HG02798 (cell line): ENCODE results near the gene MIAT.
"Not testable (repeated sequence)": the region's sequence is repeated elsewhere in the genome, so short reads cannot be mapped to it uniquely, and the experiment has no call there.

Experiments
- ATAC-seq: cut with Tn5 transposase; IDR thresholded peaks from one replicate; pipeline ENCODE4 v1.9.1; 2021; ENCODE audit warnings: mild to moderate bottlenecking; ENCODE audit not compliant: unreplicated experiment, poor library complexity

MIAT gene

GRCh38 chr22:26656891-26657851, at the start of gene MIAT:
Gene MIAT, plus strand, starts transcription at chr22:26657588.
- ATAC-seq = peak; percentile 54

GRCh38 chr22:26608129-26608528, 49.3 kb upstream of the MIAT start:
- ATAC-seq = no peak

GRCh38 chr22:26609287-26609686, 48.1 kb upstream of the MIAT start:
- no peak for ATAC-seq

- peak; percentile 85 for ATAC-seq
Observed at GRCh38 chr22:26610072-26610958, 47.1 kb upstream of the MIAT start.

GRCh38 chr22:26610996-26611395, 46.4 kb upstream of the MIAT start:
- no peak for ATAC-seq

- no peak for ATAC-seq
Observed at GRCh38 chr22:26612652-26613051, 44.7 kb upstream of the MIAT start.

- not testable (repeated sequence) for ATAC-seq
Observed at GRCh38 chr22:26613753-26614152, 43.6 kb upstream of the MIAT start.

- no peak for ATAC-seq
Observed at GRCh38 chr22:26614322-26614721, 43.1 kb upstream of the MIAT start.

- ATAC-seq = peak; percentile 59
Observed at GRCh38 chr22:26615149-26615548, 42.2 kb upstream of the MIAT start.

GRCh38 chr22:26615830-26616435, 41.5 kb upstream of the MIAT start:
- no peak for ATAC-seq

GRCh38 chr22:26616650-26617049, 40.7 kb upstream of the MIAT start:
- no peak for ATAC-seq

GRCh38 chr22:26617271-26618199, 39.9 kb upstream of the MIAT start, which contains the start of gene CRYBB1:
Gene CRYBB1, minus strand, starts transcription at chr22:26618027. Its CDS starts 1,708 bp downstream, at chr22:26616319.
- no peak for ATAC-seq

GRCh38 chr22:26618455-26618854, 38.9 kb upstream of the MIAT start:
- no peak for ATAC-seq

- ATAC-seq = no peak
Observed at GRCh38 chr22:26619510-26619909, 37.9 kb upstream of the MIAT start.

GRCh38 chr22:26620197-26620596, 37.2 kb upstream of the MIAT start:
- ATAC-seq = no peak

GRCh38 chr22:26621663-26622062, 35.7 kb upstream of the MIAT start, which contains the start of gene CRYBA4:
Gene CRYBA4, plus strand, starts transcription at chr22:26621963. Its CDS starts 634 bp downstream, at chr22:26622597.
- no peak for ATAC-seq

GRCh38 chr22:26623984-26624383, 33.4 kb upstream of the MIAT start:
- ATAC-seq = no peak

- ATAC-seq = no peak
Observed at GRCh38 chr22:26624803-26625202, 32.6 kb upstream of the MIAT start.
